HG03097 (cell line): Measurements from ENCODE around the gene ANKRD13B.

Experiments
- ATAC-seq: cut with Tn5 transposase; IDR thresholded peaks from one replicate; pipeline ENCODE4 v1.9.1; 2021; ENCODE audit not compliant: unreplicated experiment, low FRiP score

The ANKRD13B gene

DNA sequence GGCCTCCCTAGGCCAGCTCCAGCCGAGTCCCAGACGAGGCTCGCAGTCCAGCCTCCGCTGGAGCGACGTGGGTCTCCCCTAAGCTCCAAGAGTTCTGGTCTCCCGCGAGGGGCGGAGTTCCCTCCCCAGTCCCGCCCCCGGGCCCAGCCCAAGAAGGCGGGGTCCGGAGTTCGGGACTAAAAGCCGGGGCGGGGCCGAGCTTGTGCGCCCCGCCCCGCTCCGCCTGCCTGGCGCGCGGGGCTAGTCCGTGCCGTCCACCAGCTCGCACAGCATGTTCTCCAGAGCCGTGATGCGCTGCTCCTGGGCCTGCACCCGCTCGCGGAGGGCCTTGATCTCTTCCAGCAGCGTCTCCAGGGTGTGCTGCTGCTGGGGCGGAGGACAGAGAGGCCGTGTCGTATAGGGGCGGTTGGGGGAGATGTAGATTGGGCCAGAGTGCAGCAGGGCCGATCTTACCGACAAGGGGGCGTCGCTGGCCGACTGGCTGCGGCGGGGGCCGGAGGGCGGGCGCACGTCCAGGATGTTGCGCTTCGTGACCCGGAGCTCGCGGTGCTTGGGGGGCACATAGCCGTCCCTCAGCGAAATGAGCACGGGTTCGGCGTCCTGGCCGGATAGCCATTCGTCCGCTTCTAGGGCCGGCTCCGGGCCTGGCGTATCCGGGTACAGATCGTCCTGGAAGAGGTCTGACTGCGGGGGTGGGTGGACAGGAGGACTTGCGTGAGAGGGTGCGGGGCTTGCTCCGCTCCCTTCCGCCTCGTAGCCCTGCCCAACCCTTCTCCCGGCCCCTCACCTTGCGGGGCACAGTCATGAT, 22.8 kb downstream of the ANKRD13B start:
- ATAC-seq, result peak; percentile 49

- no peak for ATAC-seq
Observed at GRCh38 chr17:29616300-29617048, 23.5 kb downstream of the ANKRD13B start.

GRCh38 chr17:29617125-29617480, 24.2 kb downstream of the ANKRD13B start:
- ATAC-seq, result peak; percentile 38

DNA sequence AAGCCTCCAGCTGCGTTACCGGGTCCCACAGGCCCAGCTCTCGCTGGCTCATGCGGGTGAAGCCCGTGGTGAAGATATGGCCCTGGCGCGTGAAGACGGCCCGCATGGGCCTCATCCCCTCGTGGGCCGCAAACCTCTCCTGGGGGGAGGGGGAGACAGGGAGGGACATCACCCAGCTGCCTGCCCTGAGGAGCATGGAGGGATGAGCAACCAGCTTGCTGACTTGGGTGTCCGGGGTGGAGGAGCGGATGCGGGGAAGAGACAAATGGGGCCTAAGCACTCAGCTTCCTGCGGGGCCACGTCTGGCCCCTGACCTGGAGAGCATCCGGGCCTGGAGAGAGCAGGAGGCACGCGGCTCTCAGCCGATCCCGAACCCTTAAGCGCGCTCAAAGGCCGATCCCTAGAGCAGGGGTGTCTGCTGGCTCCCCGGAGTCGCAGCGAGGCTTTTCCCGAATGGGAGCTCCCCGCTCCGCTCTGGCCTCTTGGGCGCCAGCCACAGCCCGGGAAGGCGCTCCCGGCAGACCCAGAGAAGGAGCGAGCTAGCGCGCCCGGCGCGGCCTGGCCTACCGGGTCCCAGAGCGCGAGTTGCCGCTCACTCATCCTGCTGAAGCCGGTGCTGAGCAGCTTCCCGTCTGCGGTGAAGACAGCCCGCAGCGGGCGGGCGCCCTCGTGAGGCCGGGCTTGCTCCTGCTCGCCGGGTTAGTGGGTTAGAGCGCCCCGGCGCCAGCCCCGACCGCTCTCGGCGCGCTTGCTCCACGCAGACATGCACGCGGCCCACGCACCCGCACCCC, 24.7 kb downstream of the ANKRD13B start:
- ATAC-seq, result no peak

DNA sequence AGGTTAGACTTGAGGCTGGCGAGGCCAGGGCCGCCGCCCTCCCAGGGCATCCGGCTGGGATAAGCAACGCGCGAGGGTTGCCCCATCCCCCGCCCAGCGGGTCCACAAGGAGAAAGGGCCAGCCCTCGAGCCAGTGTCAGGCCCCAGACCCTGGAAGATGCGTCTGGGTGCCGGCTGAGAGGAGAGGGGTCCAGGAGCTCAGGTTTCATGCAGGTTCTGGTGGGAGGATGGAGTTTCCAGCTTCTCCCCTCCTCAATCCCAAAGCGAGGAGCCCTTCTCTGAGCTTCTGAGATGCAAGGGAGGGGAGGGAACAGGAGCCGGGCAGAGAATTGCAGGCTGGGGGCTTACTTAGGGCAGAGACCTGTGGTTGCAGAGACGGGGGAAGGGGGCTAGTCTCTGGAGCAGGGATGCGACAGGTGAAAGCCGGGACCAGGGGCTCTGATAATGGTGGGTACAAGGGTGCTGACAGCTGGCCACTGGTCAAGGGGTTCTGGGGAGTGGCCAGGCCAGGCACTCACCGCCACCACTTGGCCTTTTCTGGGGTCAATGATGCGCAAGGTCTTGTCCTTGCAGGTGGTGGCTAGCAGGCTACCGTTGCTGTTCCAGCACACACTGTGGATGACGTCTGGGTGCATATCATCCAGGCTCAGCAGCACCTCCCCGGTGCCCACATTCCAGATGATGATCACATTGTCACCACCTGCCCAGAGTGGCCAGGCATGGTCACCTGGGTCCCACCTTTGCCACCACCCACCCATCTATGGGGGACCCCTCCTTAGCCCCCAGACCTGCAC, 25.5 kb downstream of the ANKRD13B start:
- no peak for ATAC-seq

- ATAC-seq, result no peak
Observed at GRCh38 chr17:29619251-29619650, 26.3 kb downstream of the ANKRD13B start.

DNA sequence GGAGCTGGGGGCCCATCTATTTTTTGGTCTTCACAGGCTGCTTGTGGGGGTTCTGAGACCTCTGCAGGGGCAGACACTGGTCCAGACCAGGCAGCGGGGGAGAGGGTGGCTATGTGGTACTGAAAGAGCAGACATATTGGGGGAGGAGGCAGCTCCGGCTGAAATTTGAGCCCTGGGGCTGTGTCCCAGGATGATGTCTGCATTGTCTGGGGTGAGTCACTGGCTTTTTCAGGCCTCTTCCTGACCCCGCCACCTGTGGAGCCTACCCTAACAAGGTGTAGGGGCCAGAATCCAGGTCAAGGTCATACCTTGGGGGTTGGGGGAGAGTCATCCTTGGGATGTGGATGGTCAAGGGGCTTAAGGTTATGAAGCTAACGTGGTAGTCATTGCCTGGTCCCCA, 27.3 kb downstream of the ANKRD13B start:
- no peak for ATAC-seq

DNA sequence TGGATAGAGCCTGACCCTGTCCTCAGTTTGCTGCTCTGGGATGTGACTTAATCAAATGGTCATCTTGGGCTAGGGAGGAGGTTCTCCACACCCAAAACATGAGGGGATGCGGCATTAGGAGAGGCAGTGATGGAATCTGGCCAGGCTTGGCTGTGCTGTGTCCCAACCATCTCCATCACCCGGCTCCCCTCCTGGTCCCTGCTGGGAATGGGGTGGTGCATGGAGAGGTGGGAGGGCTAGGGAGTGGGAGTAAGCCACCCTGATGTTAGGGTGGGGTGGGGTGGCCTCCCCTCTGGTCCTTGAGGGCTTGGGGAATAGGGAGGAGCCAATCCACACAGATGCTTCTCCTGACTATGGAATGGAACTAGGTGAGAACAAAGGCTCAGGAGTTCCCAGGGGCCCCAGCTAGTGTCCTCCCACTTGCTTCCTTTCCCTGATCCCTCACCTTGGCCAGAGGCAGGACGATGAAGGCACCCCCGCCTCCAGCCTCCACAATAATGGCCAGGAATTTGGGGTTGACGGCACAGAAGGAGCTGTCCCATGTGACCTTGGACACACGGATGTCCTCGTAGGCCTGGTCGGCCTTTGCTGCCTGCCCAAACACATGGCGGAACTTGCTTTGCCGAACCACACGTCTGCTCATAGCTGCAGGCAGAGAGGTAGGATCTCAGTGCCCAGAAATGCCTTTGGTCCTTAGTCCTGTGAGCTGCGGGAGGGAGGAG, 28.0 kb downstream of the ANKRD13B start:
- ATAC-seq, result no peak

- ATAC-seq, result no peak
Observed at GRCh38 chr17:29621751-29622194, 28.8 kb downstream of the ANKRD13B start.

DNA sequence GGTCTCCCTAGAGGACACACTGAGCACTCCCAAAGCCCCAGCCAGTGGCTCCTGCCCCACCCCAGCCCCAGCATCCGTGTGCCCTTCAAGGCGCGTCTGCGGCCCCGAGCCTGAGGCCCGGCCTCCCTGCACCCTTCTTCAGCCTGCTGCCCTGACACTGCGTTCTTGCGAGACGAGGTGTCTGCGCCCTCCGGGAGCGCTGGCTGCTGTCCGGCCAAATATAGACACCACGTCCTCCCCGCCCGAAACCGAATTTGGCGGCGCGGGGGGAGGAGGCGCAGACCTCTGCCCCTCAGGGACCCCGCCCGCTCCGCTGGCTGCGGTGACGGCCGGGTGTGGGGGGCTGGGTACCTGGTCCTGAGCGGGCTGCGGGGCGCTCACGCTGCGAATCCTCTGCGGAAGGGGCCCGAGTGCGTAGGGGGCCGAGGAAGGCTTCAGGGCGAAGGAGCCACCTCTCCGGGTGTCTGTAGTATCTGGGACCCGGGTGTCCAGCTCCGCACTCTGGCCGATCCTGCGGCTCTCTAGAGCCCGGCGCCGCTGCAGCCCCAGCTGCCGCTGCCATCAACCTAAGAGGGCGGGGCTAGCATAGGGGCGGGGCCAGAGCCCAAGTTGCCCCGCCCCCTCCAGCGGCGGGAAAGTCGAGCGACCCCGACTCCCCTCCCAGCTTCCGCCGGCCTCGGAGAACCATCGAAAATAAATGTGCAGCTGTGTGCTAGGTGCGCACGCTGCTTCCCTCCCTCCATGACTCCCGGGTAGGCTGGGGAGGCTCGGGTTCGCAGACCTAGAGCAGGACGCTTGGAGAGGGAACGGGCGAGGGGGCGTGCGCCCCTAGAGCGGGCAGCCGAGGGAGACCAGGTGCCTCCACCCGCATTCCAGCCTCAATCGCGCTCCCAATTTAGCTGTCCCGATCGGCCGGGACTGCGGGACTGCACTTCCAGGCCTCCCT, 29.7 kb downstream of the ANKRD13B start, which contains the start of gene CORO6:
Gene CORO6 (minus strand): TSS at position 576 of the 946 bp plus-strand sequence. CDS start 1,491 bp downstream, outside the sequence.
- ATAC-seq, result no peak

DNA sequence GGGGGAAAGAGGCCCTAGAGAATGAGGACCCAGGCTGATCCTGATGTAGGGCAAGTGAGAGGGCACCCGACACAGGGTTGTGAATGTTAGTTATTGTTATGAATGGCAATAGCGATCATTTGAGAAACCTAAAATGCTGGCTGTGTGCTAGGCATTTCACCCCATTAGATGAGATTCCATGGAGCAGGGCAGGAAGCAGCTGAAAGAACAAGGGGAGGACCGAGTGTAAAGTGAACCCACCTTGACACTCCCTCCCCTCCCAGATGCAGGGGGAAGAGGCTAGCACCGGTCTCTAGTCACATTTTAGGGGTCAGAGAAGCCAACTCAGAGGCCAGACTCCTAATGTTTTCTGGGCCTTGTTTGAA, 30.3 kb downstream of the ANKRD13B start:
- ATAC-seq, result no peak

DNA sequence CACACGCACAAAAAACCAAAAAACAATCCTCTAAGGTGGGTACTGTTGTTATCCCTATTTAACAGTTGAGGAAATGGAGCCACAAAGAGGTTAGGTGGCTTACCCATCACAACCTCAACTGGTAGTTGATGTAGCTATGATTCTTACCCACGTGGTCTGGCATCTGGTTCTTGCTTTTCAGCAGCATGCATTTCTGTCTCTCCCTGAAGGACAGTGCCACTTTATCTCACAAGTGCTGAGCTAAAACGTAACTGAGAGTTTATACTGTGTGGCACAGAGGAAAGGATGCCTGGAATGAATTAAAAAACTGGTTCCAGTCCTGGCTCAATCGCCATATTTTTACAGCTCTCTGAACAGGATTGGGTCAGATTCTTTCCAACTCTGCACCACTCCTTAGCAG, 31.7 kb downstream of the ANKRD13B start:
- ATAC-seq, result no peak

DNA sequence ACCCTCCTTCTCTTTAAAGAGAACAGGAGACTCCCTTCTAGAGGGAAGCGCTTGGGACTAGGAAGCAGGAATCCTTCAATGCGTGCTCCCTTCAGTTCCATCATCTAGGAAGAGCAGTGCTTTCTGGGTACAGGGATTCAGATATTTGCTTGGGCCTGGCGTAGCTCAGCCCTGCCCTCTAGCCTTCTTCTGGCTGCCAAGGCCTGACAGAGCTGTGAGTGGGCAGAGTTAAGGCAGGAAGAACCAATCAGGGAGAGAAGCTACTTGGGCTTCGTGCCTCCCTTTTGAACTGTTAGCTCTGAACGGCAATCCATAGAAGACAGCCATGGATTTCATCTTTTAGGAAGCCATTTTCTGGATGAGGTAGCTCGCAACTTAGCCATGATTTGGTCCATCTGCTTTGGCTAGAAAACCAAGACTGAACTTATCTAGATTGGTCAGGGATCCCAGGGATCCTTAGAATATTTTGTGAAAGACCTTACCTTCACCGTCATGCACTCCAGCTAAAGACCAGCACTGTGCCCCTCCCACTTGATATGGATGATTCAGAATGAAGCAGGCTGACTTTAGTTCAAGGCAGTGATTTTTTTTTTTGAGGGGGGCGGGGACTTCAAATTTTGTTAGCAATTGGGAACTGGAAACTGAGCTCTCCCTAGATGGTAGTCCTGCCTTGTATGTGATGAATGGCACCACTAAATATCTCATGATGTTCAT, 32.3 kb downstream of the ANKRD13B start:
- ATAC-seq, result no peak

- no peak for ATAC-seq
Observed at GRCh38 chr17:29627951-29628350, 35.0 kb downstream of the ANKRD13B start.

DNA sequence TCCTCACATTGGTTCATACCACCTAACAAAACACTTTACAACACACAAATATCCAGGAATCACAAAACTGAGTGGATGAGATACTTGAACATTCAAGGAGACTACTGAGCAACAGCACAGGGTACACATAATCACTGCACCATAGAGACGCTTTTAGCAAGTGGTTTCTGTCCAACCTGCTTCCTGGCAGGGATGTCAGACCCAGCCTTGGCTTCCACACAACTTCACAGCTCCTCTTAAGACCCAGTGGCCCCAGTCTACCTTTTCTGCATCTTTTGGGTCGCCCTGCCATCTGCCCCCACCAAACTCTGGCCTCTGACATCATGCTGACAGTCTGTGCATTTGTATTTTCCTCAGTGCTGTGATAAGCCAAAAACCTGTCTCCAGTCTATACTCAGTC, 35.7 kb downstream of the ANKRD13B start:
- no peak for ATAC-seq

DNA sequence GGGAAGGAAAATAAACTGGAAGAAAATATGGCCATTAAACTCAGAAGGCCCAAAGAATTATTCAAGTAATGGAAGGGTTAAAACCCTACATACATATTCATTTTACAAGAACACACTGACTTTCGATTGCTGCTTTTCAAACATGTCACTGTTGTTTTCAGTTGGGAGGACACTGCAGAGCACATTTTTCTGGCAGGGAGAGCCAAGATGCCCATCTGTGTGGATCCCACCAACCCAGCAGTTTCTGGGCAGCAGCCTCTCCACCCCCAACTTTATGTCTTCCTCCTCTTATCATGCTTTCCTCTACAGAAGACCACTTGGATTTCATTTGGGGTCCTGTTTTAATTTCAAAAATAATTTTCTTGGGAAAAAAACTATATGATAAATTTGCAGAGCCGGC, 36.9 kb downstream of the ANKRD13B start:
- no peak for ATAC-seq

GRCh38 chr17:29630630-29631193, 37.8 kb downstream of the ANKRD13B start:
- no peak for ATAC-seq

GRCh38 chr17:29633886-29634285, 41.0 kb downstream of the ANKRD13B start:
- no peak for ATAC-seq
